Gastrocnemius medialis (tissue), 4 donors: ENCODE data around the gene CTSL. TPM values are rescaled to one million over a fixed set of nuclear protein-coding genes. Genes with fewer than 3 reads are reported as not detected.

Experiments used
- ATAC-seq, 2 donors: fragments of 150-250 bp; one replicate each; pipeline ENCODE4 v1.9.1; 2016
- DNase-seq, 2 donors: peaks; one replicate each; pipeline ENCODE4 v3.0.0-alpha.2; 2019
- H3K27ac ChIP-seq, 4 donors: fragments of 200-600 bp; sonication (generic); 1 replicate in 1 of 4; 2 replicates in 3 of 4; pipeline ENCODE4 v1.5.1; 2016 to 2018; ENCODE audit warnings: mild to moderate bottlenecking in 2 of 4, moderate library complexity in 1 of 4
- H3K27me3 ChIP-seq, 3 donors: fragments of 200-600 bp; sonication (generic) in 2 of 3; 1 replicate in 1 of 3; 2 replicates in 2 of 3; pipeline versions ENCODE4 v1.5.1 to v1.6.0; 2016 to 2019; ENCODE audit warnings: mild to moderate bottlenecking in 1 of 3, moderate library complexity in 1 of 3
- H3K36me3 ChIP-seq, 2 donors: fragments of 200-600 bp; sonication (generic) in 1 of 2; one replicate each; pipeline ENCODE4 v1.5.1; 2017 to 2018
- H3K4me1 ChIP-seq, 2 donors: fragments of 200-600 bp; sonication (generic) in 1 of 2; one replicate each; pipeline ENCODE4 v1.5.1; 2016 to 2017; ENCODE audit warnings: mild to moderate bottlenecking in 2 of 2
- H3K4me3 ChIP-seq, 4 donors: fragments of 200-600 bp; sonication (generic) in 3 of 4; 1 replicate in 1 of 4; 2 replicates in 3 of 4; pipeline ENCODE4 v1.5.1; 2016 to 2019; ENCODE audit warnings: mild to moderate bottlenecking in 2 of 4
- H3K9me3 ChIP-seq, 3 donors: fragments of 200-600 bp; sonication (generic) in 2 of 3; 1 replicate in 1 of 3; 2 replicates in 2 of 3; pipeline ENCODE4 v1.5.1; 2016 to 2019
- CTCF ChIP-seq, 5 experiments: fragments of 450-650 bp in 3 of 5; fragments of 200-600 bp in 2 of 5; sonication (generic) in 2 of 5; IDR thresholded peaks in 4 of 5; conservative IDR thresholded peaks in 1 of 5; 1 replicate in 4 of 5; 2 replicates in 1 of 5; pipeline ENCODE4 v1.5.1; 2016 to 2019; ENCODE audit warnings: antibody characterized with exemption in 5 of 5, mild to moderate bottlenecking in 3 of 5, moderate library complexity in 3 of 5
- POLR2A ChIP-seq, 2 donors: fragments of 450-650 bp; IDR thresholded peaks; one replicate each; pipeline ENCODE4 v1.6.1; 2017; ENCODE audit warnings: antibody characterized with exemption in 2 of 2, mild to moderate bottlenecking in 2 of 2, moderate library complexity in 2 of 2
- in situ Hi-C, 4 donors: fragments of 200-750 bp; cut with MboI; loops; one replicate each; pipeline versions ENCODE4 v1.15.0 to v1.8.0; 2017; ENCODE audit warnings: low sequenced_read_pairs in 4 of 4
- intact Hi-C: fragments of 100-400 bp; cut with DNase I; formaldehyde crosslinking; loops from one replicate; pipeline ENCODE4 v1.15.1; 2023; ENCODE audit warnings: low total_unique reads
- total RNA-seq, 4 donors: library from RNA; depleted of rRNA; stranded (reverse); fragments of >200 nt; gene quantifications; one replicate each; pipeline versions ENCODE4 v1.1.0 to v1.2.3, GENCODE V29; 2016

Gene CTSL
- total RNA-seq, 4 donors from 2014 or later = 37.3 to 110 (median 56.8) TPM

DNA sequence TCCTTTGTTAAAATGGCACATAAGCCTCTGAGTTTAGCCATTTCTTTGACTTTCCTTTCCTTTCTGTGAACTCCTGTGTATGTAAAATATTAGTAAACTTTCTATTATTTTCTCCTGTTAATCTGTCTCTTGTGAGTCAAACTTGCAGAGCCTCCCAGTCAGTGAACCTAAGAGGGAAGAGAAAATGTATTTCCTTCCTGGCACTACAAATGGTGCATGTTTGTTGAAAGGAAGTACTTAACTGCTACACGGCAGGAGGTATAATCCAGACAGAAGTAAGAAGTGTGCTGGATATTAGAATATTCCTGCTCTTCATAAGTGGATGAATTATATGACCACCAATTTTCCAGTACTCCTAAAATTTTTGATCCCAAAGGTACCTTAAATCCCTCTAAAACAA lies 23.0 kb downstream of the CTSL start:
- no peaks in the 10 kb centered on the region for H3K27me3 ChIP-seq
- H3K9me3 ChIP-seq = no peaks in the 10 kb centered on the region
- peak overlapping the region in 2 of 4 donors; percentile 4 to 30 for H3K27ac ChIP-seq
- H3K36me3 ChIP-seq = no peaks in the 10 kb centered on the region
- no peak for ATAC-seq
- no peak for DNase-seq
- intact Hi-C loops (no loop called here), in situ Hi-C loops (no loop called here)
- H3K4me1 ChIP-seq = no peaks in the 10 kb centered on the region
- no peak for TF ChIP-seq POLR2A (IDR thresholded peaks at IDR 0.05)
- TF ChIP-seq CTCF (IDR thresholded peaks at IDR 0.05 in 4 of 5, conservative IDR thresholded peaks at IDR 0.05 in 1 of 5) = no peak
- H3K4me3 ChIP-seq = no peak overlapping the region

DNA sequence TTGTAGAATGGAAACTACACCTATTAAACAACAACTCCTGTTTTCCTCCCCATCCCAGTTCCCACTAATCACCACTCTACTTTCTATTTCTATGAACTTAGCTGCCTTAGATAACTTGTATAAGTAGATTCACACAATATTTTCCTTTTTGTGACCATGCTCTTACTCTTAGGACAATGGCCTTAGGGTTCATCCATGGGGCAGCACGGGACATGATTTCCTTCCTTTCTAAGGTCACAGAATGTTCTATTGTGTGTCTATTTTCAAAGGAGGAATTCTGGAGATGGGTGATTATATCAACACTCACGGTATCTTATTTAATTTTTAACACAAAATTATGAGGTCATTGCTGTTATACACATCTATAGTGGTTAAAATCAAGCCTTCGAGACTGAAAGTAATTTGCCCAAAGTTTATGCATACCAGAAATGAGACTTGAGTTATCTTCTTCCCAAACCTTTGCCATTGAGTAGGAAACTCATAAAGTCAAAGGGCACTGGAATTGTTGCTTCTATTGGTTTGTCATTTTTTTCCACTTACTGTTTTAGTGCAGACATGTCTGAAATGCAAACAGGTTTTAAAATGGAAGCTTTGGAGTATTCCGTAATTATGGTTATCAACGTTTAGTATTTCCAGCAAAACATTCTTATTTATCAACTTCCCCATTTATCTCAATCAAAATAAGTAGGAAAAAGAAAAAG lies 23.6 kb downstream of the CTSL start:
- Histone ChIP-seq H3K27ac (no peak overlapping the region), H3K27me3 (no peaks in the 10 kb centered on the region), H3K9me3 (no peaks in the 10 kb centered on the region), H3K4me1 (no peaks in the 10 kb centered on the region), H3K4me3 (no peak overlapping the region), H3K36me3 (no peaks in the 10 kb centered on the region)
- intact Hi-C loops = no loop called here
- in situ Hi-C loops = no loop called here
- no peak for DNase-seq
- ATAC-seq = peak in 1 of 2 donors; percentile 42
- TF ChIP-seq POLR2A (IDR thresholded peaks at IDR 0.05) (no peak), CTCF (IDR thresholded peaks at IDR 0.05 in 4 of 5, conservative IDR thresholded peaks at IDR 0.05 in 1 of 5) (no peak)

- ATAC-seq = no peak
- no peak for DNase-seq
- Histone ChIP-seq H3K27me3 (no peaks in the 10 kb centered on the region), H3K4me3 (no peak overlapping the region), H3K4me1 (no peaks in the 10 kb centered on the region), H3K9me3 (no peaks in the 10 kb centered on the region), H3K27ac (no peak overlapping the region), H3K36me3 (no peaks in the 10 kb centered on the region)
- no peak for TF ChIP-seq CTCF (IDR thresholded peaks at IDR 0.05 in 4 of 5, conservative IDR thresholded peaks at IDR 0.05 in 1 of 5)
- TF ChIP-seq POLR2A (IDR thresholded peaks at IDR 0.05) = no peak
- intact Hi-C loops (no loop called here), in situ Hi-C loops (no loop called here)
These were observed 24.8 kb downstream of the CTSL start for GRCh38 chr9:87750726-87751125.

GRCh38 chr9:87751423-87751822 lies 25.5 kb downstream of the CTSL start:
- Histone ChIP-seq H3K36me3 (no peaks in the 10 kb centered on the region), H3K4me3 (no peak overlapping the region), H3K4me1 (no peaks in the 10 kb centered on the region), H3K9me3 (no peaks in the 10 kb centered on the region), H3K27me3 (no peaks in the 10 kb centered on the region), H3K27ac (no peak overlapping the region)
- TF ChIP-seq POLR2A (IDR thresholded peaks at IDR 0.05) = no peak
- no peak for TF ChIP-seq CTCF (IDR thresholded peaks at IDR 0.05 in 4 of 5, conservative IDR thresholded peaks at IDR 0.05 in 1 of 5)
- no peak for DNase-seq
- no peak for ATAC-seq
- in situ Hi-C loops (no loop called here), intact Hi-C loops (no loop called here)

DNA sequence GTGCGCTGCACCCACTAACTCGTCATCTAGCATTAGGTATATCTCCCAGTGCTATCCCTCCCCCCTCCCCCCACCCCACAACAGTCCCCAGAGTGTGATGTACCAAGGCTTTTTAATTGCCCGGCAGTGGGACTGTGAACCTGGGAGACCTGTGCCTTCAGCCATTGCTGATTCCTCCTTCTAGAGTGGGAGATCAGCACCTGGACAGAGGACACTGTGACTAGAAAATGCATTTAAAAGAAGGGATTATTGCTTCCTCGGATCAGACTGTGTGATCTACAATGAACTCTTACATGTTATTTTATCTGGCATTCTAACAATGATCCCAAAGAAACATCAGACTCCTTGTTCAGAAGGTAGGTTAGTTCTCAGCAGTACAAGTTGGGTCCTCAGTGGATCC lies 25.9 kb downstream of the CTSL start:
- intact Hi-C loops (no loop called here), in situ Hi-C loops (no loop called here)
- TF ChIP-seq CTCF (IDR thresholded peaks at IDR 0.05 in 4 of 5, conservative IDR thresholded peaks at IDR 0.05 in 1 of 5) = no peak
- no peaks in the 10 kb centered on the region for H3K36me3 ChIP-seq
- no peaks in the 10 kb centered on the region for H3K4me1 ChIP-seq
- ATAC-seq (no peak), DNase-seq (no peak)
- no peak overlapping the region for H3K4me3 ChIP-seq
- no peaks in the 10 kb centered on the region for H3K27me3 ChIP-seq
- no peaks in the 10 kb centered on the region for H3K9me3 ChIP-seq
- H3K27ac ChIP-seq = no peak overlapping the region
